Trophoblast cell (in vitro differentiated cells and primary cell): ENCODE results near the gene TMEM178B.

Source experiments
- DNase-seq, 2 donors: peaks; one replicate each; pipeline ENCODE4 v3.0.0-alpha.2; 2016
- H2AFZ ChIP-seq: 2 replicates; pipeline ENCODE4 v1.6.1; 2013; ENCODE audit warnings: low read length, moderate library complexity, mild to moderate bottlenecking; ENCODE audit not compliant: insufficient read depth, poor library complexity
- H2AK5ac ChIP-seq: 2 replicates; pipeline ENCODE4 v1.6.1; 2013; ENCODE audit warnings: mild to moderate bottlenecking, low read length
- H2BK120ac ChIP-seq: 2 replicates; pipeline ENCODE4 v1.6.1; 2013; ENCODE audit warnings: low read length, mild to moderate bottlenecking, moderate library complexity; ENCODE audit not compliant: insufficient read depth, poor library complexity
- H2BK12ac ChIP-seq: 2 replicates; pipeline ENCODE4 v1.6.1; 2013; ENCODE audit warnings: mild to moderate bottlenecking, low read length, moderate library complexity
- H2BK5ac ChIP-seq: 2 replicates; pipeline ENCODE4 v1.6.1; 2013; ENCODE audit warnings: low read length, low read depth, moderate library complexity, mild to moderate bottlenecking; ENCODE audit not compliant: poor library complexity
- H3K14ac ChIP-seq: 2 replicates; pipeline ENCODE4 v1.6.1; 2013; ENCODE audit warnings: mild to moderate bottlenecking, low read length
- H3K18ac ChIP-seq: 2 replicates; pipeline ENCODE4 v1.6.1; 2013; ENCODE audit warnings: mild to moderate bottlenecking, low read length
- H3K23ac ChIP-seq: 2 replicates; pipeline ENCODE4 v1.6.1; 2013; ENCODE audit warnings: low read length
- H3K27ac ChIP-seq: 2 replicates; pipeline ENCODE4 v1.5.1; 2013; ENCODE audit warnings: low read depth, mild to moderate bottlenecking, inconsistent platforms, low read length, moderate library complexity
- H3K27me3 ChIP-seq: 2 replicates; pipeline ENCODE4 v1.6.1; 2013; ENCODE audit warnings: inconsistent platforms, mild to moderate bottlenecking, low read length, moderate library complexity; ENCODE audit not compliant: insufficient read depth
- H3K36me3 ChIP-seq, 2 experiments: 1 replicate in 1 of 2; 2 replicates in 1 of 2; pipeline ENCODE4 v1.6.1; 2013; ENCODE audit warnings: low read length in 2 of 2, mild to moderate bottlenecking in 2 of 2, moderate library complexity in 1 of 2; ENCODE audit not compliant: insufficient read depth in 2 of 2, control insufficient read depth in 1 of 2
- H3K4ac ChIP-seq: 2 replicates; pipeline ENCODE4 v1.6.1; 2013; ENCODE audit warnings: low read depth, mild to moderate bottlenecking, low read length, moderate library complexity
- H3K4me1 ChIP-seq, 2 experiments: 1 replicate in 1 of 2; 2 replicates in 1 of 2; pipeline ENCODE4 v1.6.1; 2013; ENCODE audit warnings: low read length in 2 of 2, mild to moderate bottlenecking in 2 of 2, moderate library complexity in 1 of 2; ENCODE audit not compliant: insufficient read depth in 2 of 2, control insufficient read depth in 1 of 2
- H3K4me2 ChIP-seq: 2 replicates; pipeline ENCODE4 v1.6.1; 2013; ENCODE audit warnings: inconsistent platforms, mild to moderate bottlenecking, low read length, moderate library complexity
- H3K4me3 ChIP-seq: 2 replicates; pipeline ENCODE4 v1.5.1; 2013; ENCODE audit warnings: mild to moderate bottlenecking, low read depth, low read length, inconsistent platforms
- H3K79me1 ChIP-seq: one replicate; pipeline ENCODE4 v1.6.1; 2013; ENCODE audit warnings: low read length
- H3K79me2 ChIP-seq: 2 replicates; pipeline ENCODE4 v1.6.1; 2013; ENCODE audit warnings: low read length, mild to moderate bottlenecking; ENCODE audit not compliant: control insufficient read depth, insufficient read depth, poor library complexity
- H3K9ac ChIP-seq: 2 replicates; pipeline ENCODE4 v1.6.1; 2013; ENCODE audit warnings: mild to moderate bottlenecking, low read length
- H3K9me3 ChIP-seq: 2 replicates; pipeline ENCODE4 v1.6.1; 2013; ENCODE audit warnings: low read depth, mild to moderate bottlenecking, control low read depth, inconsistent platforms, low read length; ENCODE audit not compliant: insufficient read depth
- H4K12ac ChIP-seq: 2 replicates; pipeline ENCODE4 v1.6.1; 2013; ENCODE audit warnings: low read depth, mild to moderate bottlenecking, low read length, moderate library complexity
- H4K8ac ChIP-seq: 2 replicates; pipeline ENCODE4 v1.6.1; 2013; ENCODE audit warnings: low read depth, mild to moderate bottlenecking, low read length, moderate library complexity
- H4K91ac ChIP-seq: one replicate; pipeline ENCODE4 v1.6.1; 2013; ENCODE audit warnings: low read depth, mild to moderate bottlenecking, low read length, moderate library complexity
- WGBS: extraction: QIAGEN DNeasy Blood & Tissue Kit; methylation state at CpG from one replicate; pipeline ENCODE4 v1.1.7; 2013; ENCODE audit warnings: missing lambda C conversion rate; ENCODE audit not compliant: insufficient read length, insufficient coverage; ENCODE audit errors: extremely low coverage; 5-methylcytosine and 5-hydroxymethylcytosine counted together

The TMEM178B gene

GRCh38 chr7:141178486-141179135 is 104.7 kb downstream of the TMEM178B start:
- H3K4ac ChIP-seq = no peak overlapping the region
- H2BK120ac ChIP-seq = no peak overlapping the region
- no peaks in the 10 kb centered on the region for H3K27me3 ChIP-seq
- DNase-seq = no peak
- no peak overlapping the region for H3K9ac ChIP-seq
- H3K9me3 ChIP-seq = no peaks in the 10 kb centered on the region
- H4K8ac ChIP-seq = no peak overlapping the region
- no peak overlapping the region for H2AFZ ChIP-seq
- H3K79me1 ChIP-seq = no peaks in the 10 kb centered on the region
- no peaks in the 10 kb centered on the region for H3K4me1 ChIP-seq
- H3K4me3 ChIP-seq = no peak overlapping the region
- H3K14ac ChIP-seq = no peak overlapping the region
- H4K91ac ChIP-seq = no peak overlapping the region
- no peak overlapping the region for H2BK12ac ChIP-seq
- H2BK5ac ChIP-seq = no peak overlapping the region
- no peak overlapping the region for H2AK5ac ChIP-seq
- H3K18ac ChIP-seq = no peak overlapping the region
- no peaks in the 10 kb centered on the region for H3K79me2 ChIP-seq
- no peak overlapping the region for H4K12ac ChIP-seq
- no peaks in the 10 kb centered on the region for H3K36me3 ChIP-seq
- WGBS = no CpG with 5 or more reads among the region's 8 CpGs
- no peak overlapping the region for H3K27ac ChIP-seq
- no peak overlapping the region for H3K23ac ChIP-seq
- no peak overlapping the region for H3K4me2 ChIP-seq

GRCh38 chr7:141181812-141182211 is 107.9 kb downstream of the TMEM178B start:
- Histone ChIP-seq H3K79me2 (no peaks in the 10 kb centered on the region), H4K12ac (no peak overlapping the region), H2AFZ (no peak overlapping the region), H3K4me2 (no peak overlapping the region), H4K91ac (no peak overlapping the region), H3K27me3 (no peaks in the 10 kb centered on the region), H3K9me3 (no peaks in the 10 kb centered on the region), H3K14ac (no peak overlapping the region), H2BK120ac (no peak overlapping the region), H3K18ac (no peak overlapping the region), H2BK5ac (no peak overlapping the region), H3K79me1 (no peaks in the 10 kb centered on the region), H3K4me1 (no peaks in the 10 kb centered on the region), H2BK12ac (no peak overlapping the region), H3K9ac (no peak overlapping the region), H3K36me3 (no peaks in the 10 kb centered on the region), H3K4me3 (no peak overlapping the region), H3K23ac (no peak overlapping the region), H3K4ac (no peak overlapping the region), H4K8ac (no peak overlapping the region), H2AK5ac (no peak overlapping the region), H3K27ac (no peak overlapping the region)
- no peak for DNase-seq
- WGBS = no CpG with 5 or more reads among the region's 4 CpGs

- Histone ChIP-seq H3K9me3 (no peaks in the 10 kb centered on the region), H3K14ac (no peak overlapping the region), H3K9ac (no peak overlapping the region), H2AFZ (no peak overlapping the region), H3K4ac (no peak overlapping the region), H3K4me1 (no peaks in the 10 kb centered on the region), H3K27ac (no peak overlapping the region), H3K79me1 (no peaks in the 10 kb centered on the region), H3K79me2 (no peaks in the 10 kb centered on the region), H3K27me3 (no peaks in the 10 kb centered on the region), H4K12ac (no peak overlapping the region), H3K4me2 (no peak overlapping the region), H3K36me3 (no peaks in the 10 kb centered on the region), H3K4me3 (no peak overlapping the region), H2BK12ac (no peak overlapping the region), H3K18ac (no peak overlapping the region), H4K8ac (no peak overlapping the region), H2BK5ac (no peak overlapping the region), H4K91ac (no peak overlapping the region), H3K23ac (no peak overlapping the region), H2AK5ac (no peak overlapping the region), H2BK120ac (no peak overlapping the region)
- WGBS = no CpG with 5 or more reads among the region's 10 CpGs
- no peak for DNase-seq
Measured at GRCh38 chr7:141184532-141185190, 110.8 kb downstream of the TMEM178B start.

- WGBS = no CpG with 5 or more reads among the region's 14 CpGs
- no peak overlapping the region for H3K4me2 ChIP-seq
Measured at GRCh38 chr7:141185369-141185967, 111.6 kb downstream of the TMEM178B start.

More at GRCh38 chr7:141185369-141185967, 111.6 kb downstream of the TMEM178B start:
- H2BK120ac ChIP-seq = no peak overlapping the region
- H3K23ac ChIP-seq = no peak overlapping the region
- H3K9ac ChIP-seq = no peak overlapping the region
- H4K12ac ChIP-seq = no peak overlapping the region
- no peaks in the 10 kb centered on the region for H3K79me2 ChIP-seq
- no peak overlapping the region for H4K8ac ChIP-seq
- H4K91ac ChIP-seq = no peak overlapping the region
- H3K4me1 ChIP-seq = no peaks in the 10 kb centered on the region
- H3K14ac ChIP-seq = no peak overlapping the region
- H3K4ac ChIP-seq = no peak overlapping the region
- DNase-seq = no peak
- no peaks in the 10 kb centered on the region for H3K36me3 ChIP-seq
- no peak overlapping the region for H3K18ac ChIP-seq
- H3K9me3 ChIP-seq = no peaks in the 10 kb centered on the region
- H2BK12ac ChIP-seq = no peak overlapping the region
- H2AFZ ChIP-seq = no peak overlapping the region
- no peaks in the 10 kb centered on the region for H3K79me1 ChIP-seq
- H2AK5ac ChIP-seq = no peak overlapping the region
- H2BK5ac ChIP-seq = no peak overlapping the region
- H3K27ac ChIP-seq = no peak overlapping the region
- no peaks in the 10 kb centered on the region for H3K27me3 ChIP-seq
- H3K4me3 ChIP-seq = no peak overlapping the region
